Mucosa of stomach (tissue), 1 donor: Measurements from ENCODE around the gene PPP3CA.

ENCODE experiments used
- H3K27me3 ChIP-seq: one replicate; pipeline ENCODE4 v1.7.0; 2013; ENCODE audit warnings: mild to moderate bottlenecking, low read length; ENCODE audit not compliant: control insufficient read depth, insufficient read depth
- H3K36me3 ChIP-seq: one replicate; pipeline ENCODE4 v1.7.0; 2013; ENCODE audit warnings: low read length; ENCODE audit not compliant: control insufficient read depth, insufficient read depth
- H3K4me1 ChIP-seq: one replicate; pipeline ENCODE4 v1.7.0; 2013; ENCODE audit warnings: mild to moderate bottlenecking, low read length; ENCODE audit not compliant: control insufficient read depth, insufficient read depth
- H3K4me3 ChIP-seq: one replicate; pipeline ENCODE4 v1.7.0; 2013; ENCODE audit warnings: low read length
- H3K9ac ChIP-seq: one replicate; pipeline ENCODE4 v1.7.0; 2013; ENCODE audit warnings: mild to moderate bottlenecking, low read length, moderate library complexity
- H3K9me3 ChIP-seq: one replicate; pipeline ENCODE4 v1.7.0; 2013; ENCODE audit warnings: mild to moderate bottlenecking, low read length, moderate library complexity; ENCODE audit not compliant: control insufficient read depth
- donor health status: Pancreatic carcinoma.

Gene PPP3CA

DNA sequence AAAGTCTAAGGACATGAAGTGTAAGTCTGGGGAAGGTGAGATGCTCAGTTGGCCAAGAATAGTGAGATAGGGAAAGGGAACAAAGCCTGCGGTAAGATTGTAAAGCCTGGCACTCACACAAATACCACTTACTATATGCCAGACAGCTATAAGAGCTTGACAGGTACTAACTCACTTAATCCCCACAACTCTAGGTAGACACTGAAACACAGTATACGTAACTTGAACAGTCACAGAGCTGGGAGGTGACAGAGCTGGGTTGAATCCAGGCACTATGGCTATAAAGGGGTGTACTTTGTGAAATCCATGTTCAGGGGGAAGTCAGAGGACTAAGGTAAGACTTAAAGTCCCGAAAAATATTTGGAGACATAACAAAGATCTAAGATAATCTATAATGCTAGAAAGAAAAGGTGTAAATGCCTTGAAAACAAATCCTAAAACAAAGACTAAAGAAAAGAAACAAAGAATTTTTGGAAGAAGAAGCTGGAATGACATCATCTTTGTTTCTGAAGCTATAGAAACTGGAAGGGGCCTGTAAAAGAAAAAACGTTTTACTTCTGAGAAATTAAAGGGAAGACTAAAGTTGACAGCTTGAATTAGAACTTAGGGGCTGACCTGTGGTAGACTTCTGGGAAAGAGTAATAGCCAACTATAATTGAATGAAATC is 172.5 kb downstream of the PPP3CA start:
- Histone ChIP-seq H3K4me3 (no peak overlapping the region), H3K36me3 (no peaks in the 10 kb centered on the region), H3K9me3 (no peaks in the 10 kb centered on the region), H3K4me1 (peaks cover 18% of the 10 kb centered on the region), H3K27me3 (no peaks in the 10 kb centered on the region), H3K9ac (no peak overlapping the region)

DNA sequence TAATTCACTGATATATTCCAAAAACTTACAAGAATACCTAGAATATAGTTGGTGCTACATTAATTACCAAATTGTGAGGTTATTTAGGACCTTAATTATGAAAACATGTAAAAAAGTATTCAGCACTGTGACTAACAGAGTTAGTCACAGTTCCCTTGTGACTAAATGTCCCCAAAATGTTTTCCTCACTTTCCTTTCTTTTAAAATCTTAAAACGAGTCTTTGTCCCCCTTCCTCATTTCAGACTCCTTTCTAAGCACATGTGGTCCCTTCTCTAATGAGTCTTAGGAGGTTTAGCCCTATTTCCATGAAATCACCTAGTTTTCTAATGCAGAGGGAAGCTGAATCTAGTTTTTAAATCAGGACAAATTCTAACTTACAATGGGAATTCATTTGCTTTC is 175.0 kb downstream of the PPP3CA start:
- Histone ChIP-seq H3K36me3 (no peaks in the 10 kb centered on the region), H3K4me3 (no peak overlapping the region), H3K9ac (no peak overlapping the region), H3K9me3 (no peaks in the 10 kb centered on the region), H3K27me3 (no peaks in the 10 kb centered on the region), H3K4me1 (peaks cover 42% of the 10 kb centered on the region)

DNA sequence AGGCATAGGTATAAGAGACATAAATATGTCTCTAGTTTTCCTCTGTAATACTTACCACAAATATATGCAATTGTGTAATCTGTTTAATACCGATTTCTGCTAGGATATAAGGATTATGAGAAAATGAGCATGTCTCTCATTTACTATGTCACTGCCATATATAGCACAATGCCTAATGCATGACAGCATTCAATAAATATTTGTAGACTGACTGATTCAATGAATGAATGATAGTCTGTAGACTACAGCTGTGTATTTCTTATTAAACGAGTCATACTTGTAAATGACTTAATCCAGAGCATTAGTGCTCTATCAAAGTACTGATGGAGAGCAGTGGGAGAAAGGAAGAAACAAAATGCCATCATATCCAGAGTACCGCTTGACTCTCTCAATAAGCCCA is 175.6 kb downstream of the PPP3CA start:
- Histone ChIP-seq H3K9me3 (no peaks in the 10 kb centered on the region), H3K27me3 (no peaks in the 10 kb centered on the region), H3K36me3 (no peaks in the 10 kb centered on the region), H3K4me1 (peaks cover 46% of the 10 kb centered on the region), H3K4me3 (no peak overlapping the region), H3K9ac (no peak overlapping the region)

DNA sequence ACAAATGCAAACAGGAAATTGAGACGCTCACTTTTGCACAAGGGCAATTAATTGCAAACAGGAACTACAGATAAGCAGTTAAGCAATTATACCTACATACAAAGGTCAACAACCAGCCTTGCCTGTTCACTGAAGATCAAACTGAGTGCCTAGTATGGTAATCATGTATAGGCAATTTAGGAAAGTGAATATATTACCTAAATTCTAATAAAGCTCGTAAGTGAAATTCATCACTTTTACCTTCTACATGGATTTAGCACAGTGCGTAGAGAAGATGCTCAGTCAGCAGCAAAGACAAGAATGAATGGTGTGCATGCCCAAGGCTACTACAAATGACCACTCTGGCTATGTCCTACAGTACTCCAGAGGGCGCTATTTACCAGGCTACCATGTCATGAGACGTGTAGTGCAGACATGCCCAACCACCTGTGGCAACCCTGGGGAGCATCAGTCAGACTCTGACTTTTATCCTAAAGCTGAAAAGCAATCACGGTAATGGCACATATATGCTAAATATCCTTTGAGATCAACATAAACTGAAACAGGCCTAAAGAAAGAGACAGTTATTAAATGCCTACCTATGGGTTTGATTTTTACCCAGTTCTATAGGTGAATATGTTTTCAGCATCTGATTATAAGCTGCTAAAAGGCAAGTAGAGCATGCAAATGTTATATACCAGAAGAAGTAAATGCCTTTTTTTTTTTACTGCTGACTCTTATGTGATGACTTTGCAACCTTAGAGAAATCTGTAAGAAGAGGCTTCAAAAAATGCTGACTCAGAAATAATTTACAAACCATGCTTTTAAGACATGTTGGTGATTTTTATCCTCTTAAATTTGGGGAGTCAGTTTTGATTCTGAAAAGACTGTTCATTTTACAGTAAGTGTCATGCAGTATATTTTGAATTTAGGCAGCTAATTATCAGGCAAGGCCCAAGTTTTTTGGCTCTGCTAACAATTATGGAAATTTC is 178.0 kb downstream of the PPP3CA start:
- Histone ChIP-seq H3K4me3 (no peak overlapping the region), H3K9ac (no peak overlapping the region), H3K36me3 (no peaks in the 10 kb centered on the region), H3K4me1 (peaks cover 41% of the 10 kb centered on the region), H3K27me3 (no peaks in the 10 kb centered on the region), H3K9me3 (no peaks in the 10 kb centered on the region)

DNA sequence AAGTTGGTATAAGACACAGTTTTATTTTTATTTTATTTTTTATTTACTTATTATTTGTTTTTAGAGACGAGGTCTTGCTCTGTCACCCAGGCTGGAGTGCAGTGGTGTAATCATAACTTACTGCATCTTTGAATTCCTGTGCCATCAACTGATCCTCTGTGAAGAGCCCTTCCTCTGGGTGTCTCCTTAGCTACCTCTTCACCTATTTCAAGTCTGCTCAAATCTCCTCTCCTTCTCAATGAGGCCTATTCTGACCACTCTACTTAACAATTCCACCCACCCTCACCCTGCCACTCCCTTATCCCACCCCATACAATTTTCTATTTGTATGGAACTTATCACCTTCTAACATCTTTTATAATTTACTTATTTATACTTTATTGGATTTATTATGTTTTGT is 183.4 kb downstream of the PPP3CA start:
- Histone ChIP-seq H3K4me3 (no peak overlapping the region), H3K4me1 (peaks cover 19% of the 10 kb centered on the region), H3K27me3 (no peaks in the 10 kb centered on the region), H3K9ac (no peak overlapping the region), H3K9me3 (no peaks in the 10 kb centered on the region), H3K36me3 (no peaks in the 10 kb centered on the region)

DNA sequence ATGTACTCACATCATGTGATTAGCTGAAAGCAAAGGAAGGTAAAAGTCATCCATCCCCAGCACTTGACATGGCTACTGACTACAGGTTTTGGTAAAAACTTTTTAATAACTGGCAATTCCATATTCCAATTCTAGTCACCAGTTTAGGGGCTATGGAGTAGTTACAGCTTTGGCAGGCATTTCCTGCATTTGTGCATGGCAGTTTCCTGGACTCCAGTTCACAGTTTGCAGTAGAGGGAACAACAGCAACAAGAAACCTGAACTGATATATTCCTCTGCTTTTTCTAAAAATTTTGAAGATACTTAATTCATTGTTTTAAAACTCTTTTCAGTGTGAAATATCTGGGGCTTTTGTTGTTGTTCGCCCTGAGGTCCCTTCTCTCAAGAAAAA is 184.3 kb downstream of the PPP3CA start:
- Histone ChIP-seq H3K9me3 (no peaks in the 10 kb centered on the region), H3K27me3 (no peaks in the 10 kb centered on the region), H3K4me1 (peaks cover 10% of the 10 kb centered on the region), H3K36me3 (no peaks in the 10 kb centered on the region), H3K4me3 (no peak overlapping the region), H3K9ac (no peak overlapping the region)

DNA sequence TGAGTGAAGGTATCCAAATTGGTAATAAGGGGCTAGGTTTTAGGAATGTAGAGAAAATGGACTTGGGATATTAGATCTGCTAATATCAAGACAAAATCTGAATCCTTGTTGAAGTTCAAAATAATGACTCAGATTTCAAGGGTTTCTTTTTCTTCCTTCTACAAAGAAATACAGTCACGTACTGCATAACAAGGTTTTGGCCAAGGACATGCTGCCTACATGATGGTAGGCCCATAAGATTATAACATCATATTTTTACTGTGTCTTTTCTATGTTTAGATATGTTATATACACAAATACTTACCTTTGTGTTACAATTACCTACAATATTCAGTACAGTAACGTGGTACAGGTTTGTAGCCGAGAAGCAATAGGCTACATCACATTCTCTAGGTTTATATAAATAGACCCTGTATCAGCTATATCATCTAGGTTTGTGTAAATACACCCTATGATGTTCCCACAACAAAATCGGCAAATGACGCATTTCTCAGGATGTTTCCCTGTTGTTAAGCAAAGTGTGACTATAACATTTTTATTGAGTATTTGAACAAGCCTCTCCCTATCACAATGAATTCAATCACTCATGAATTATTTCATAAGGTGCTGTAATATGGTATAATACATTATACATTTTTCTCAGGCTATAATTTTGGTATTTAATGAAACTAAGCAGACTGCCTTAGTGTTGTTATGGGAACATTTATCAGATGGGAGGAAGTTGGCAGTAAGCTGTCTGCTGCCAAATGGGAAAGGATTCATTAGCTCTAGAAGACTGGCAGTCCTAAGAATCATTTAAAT is 186.3 kb downstream of the PPP3CA start:
- H3K4me1 ChIP-seq = no peaks in the 10 kb centered on the region
- no peaks in the 10 kb centered on the region for H3K9me3 ChIP-seq
- H3K27me3 ChIP-seq = no peaks in the 10 kb centered on the region
- H3K9ac ChIP-seq = no peak overlapping the region
- H3K4me3 ChIP-seq = no peak overlapping the region
- H3K36me3 ChIP-seq = no peaks in the 10 kb centered on the region

DNA sequence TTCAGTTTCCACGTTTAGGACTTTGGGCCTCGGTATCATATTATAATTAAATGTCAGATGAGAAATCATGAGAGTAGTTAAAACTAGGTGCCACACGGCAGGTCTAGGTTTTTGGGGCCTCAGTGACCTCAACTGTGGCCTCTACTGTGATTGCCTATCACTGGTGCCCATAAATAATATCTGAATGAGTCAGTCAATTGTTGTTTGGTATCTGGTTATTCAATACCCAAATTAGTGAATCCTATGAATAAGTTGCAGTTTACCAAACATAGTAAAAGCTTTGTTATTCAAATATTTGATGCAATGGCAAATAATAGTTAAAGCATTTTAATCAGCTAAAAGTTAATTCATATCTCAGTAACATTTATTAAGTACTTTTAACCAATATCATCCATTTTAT is 188.8 kb downstream of the PPP3CA start:
- H3K4me1 ChIP-seq = no peaks in the 10 kb centered on the region
- H3K4me3 ChIP-seq = no peak overlapping the region
- no peaks in the 10 kb centered on the region for H3K27me3 ChIP-seq
- H3K9ac ChIP-seq = no peak overlapping the region
- no peaks in the 10 kb centered on the region for H3K36me3 ChIP-seq
- H3K9me3 ChIP-seq = no peaks in the 10 kb centered on the region

DNA sequence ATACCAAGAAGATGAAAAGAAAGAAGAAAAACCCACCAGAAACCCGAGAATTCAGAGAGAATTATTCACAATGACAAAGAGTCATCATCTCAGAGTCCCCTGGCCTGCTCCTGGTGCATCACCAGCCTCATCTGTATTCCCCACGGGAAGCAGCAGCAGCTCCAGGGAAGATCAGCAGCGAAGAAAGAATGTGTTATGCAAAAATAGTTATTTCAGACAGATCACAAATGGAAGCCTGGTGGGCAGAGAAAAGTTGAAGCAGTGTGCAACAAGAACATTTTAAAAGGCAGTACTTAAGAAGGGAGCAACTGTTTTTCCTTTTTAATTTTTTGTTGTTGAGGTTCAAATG is 189.2 kb downstream of the PPP3CA start:
- H3K9ac ChIP-seq = no peak overlapping the region
- no peaks in the 10 kb centered on the region for H3K4me1 ChIP-seq
- no peaks in the 10 kb centered on the region for H3K9me3 ChIP-seq
- no peaks in the 10 kb centered on the region for H3K36me3 ChIP-seq
- no peaks in the 10 kb centered on the region for H3K27me3 ChIP-seq
- H3K4me3 ChIP-seq = no peak overlapping the region

DNA sequence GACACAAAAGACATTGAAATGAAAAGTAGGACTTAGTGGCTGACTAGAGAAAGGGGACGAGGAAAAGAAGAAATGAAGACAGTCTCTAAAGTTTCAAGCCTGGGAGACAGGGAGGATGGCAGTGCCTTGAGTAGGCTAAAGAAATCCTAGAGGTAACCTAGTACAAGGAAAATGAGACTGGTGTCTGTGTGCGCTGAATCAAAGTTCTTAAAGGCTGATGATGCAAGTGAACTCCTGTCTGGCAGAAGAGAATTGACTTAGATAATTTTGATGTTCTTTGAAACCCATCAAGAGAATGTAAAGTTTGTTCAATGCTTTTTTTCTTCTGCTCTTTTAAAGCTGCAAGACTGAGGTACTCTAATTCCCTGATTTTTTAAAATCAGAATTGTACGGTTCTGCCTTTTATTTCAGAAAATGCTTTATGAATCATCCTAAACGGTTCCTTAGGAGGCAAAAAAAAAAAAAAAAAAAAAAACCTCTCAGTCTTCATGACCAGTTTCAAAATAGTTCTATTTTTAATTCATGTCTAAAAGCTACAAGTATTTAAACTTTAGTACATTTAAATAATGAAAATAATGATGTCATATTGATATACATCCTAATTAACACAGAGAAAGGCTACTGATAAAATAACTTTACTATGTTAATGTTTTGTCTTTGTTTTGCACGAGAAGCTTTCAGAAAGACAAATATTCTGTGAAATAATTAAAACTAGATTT is 189.8 kb downstream of the PPP3CA start:
- Histone ChIP-seq H3K9ac (no peak overlapping the region), H3K36me3 (no peaks in the 10 kb centered on the region), H3K9me3 (no peaks in the 10 kb centered on the region), H3K27me3 (no peaks in the 10 kb centered on the region), H3K4me3 (no peak overlapping the region), H3K4me1 (no peaks in the 10 kb centered on the region)

DNA sequence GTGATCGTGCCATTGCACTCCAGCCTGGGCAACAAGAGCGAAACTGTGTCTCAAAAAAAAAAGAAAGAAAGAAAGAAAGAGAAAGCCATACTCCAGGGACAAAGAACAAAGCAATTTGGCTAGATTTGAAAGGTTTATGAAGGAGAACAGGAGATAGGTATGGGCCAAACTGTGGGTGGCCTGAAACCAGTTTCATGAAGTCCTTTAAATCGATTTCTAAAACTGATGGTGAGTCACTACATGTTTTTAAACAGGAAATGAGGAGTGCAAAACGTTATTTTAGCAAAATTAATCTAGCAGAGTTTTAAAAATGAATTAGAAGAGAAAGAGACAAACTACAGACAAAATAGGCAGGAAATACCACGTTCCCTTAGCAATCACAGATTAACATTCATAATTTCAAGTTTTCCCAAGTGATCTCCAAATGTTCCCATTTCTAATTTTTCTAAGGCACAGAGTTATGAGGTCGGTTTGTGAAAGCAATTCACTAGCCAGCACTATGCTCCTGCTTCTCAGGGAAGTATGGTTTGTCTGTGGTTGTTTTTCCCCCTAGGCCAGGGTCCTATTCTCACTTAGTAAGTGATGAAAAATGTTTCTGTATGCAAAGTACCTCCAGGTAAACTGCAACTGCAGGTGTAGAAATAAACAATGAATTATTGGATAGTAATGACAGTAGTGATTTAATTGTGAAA is 190.6 kb downstream of the PPP3CA start:
- H3K4me3 ChIP-seq = no peak overlapping the region
- H3K27me3 ChIP-seq = no peaks in the 10 kb centered on the region
- no peak overlapping the region for H3K9ac ChIP-seq
- no peaks in the 10 kb centered on the region for H3K36me3 ChIP-seq
- no peaks in the 10 kb centered on the region for H3K9me3 ChIP-seq
- no peaks in the 10 kb centered on the region for H3K4me1 ChIP-seq
